CD4-positive, alpha-beta T cell treated with Interleukin-15 for 1 hour (primary cell): ENCODE data around the gene DDX24.

Experiments
- DNase-seq: peaks from one replicate; pipeline ENCODE4 v3.0.0-alpha.2; 2020

The DDX24 gene

DNA sequence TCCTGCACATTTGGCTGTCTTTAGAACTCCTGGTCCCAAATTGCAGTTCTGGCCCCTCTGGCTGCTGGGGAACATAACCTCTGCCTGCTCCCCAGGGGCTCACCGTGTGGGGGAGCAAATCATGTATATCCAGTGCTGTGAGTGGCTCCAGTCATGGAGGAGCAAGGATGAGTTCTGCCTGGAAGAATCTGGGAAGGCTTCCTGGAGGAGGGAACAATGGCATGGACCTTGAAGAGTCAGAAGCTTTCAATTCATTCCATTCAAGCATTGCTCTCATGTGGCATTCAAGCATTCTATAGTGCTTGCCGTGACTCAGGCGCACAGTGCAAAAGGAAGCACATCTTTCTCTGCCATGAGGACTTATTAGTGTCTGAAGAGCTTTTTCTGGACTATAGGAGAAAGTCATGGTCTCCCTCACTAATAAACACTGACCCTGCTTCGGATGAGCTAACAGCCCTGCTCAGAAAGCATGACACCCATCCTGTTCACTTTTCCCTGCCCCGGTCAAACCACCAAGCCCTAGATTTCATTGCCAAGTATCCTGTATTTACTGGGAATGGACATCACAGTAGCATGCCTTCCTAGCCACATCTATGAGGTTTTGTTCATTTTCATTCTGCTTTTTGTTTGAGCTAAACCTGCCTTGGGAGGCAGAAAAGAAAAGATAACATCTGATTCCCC is 33.0 kb upstream of the DDX24 start:
- no peak for DNase-seq

- no peak for DNase-seq
Measured at GRCh38 chr14:94113490-94113889, 32.5 kb upstream of the DDX24 start.

DNA sequence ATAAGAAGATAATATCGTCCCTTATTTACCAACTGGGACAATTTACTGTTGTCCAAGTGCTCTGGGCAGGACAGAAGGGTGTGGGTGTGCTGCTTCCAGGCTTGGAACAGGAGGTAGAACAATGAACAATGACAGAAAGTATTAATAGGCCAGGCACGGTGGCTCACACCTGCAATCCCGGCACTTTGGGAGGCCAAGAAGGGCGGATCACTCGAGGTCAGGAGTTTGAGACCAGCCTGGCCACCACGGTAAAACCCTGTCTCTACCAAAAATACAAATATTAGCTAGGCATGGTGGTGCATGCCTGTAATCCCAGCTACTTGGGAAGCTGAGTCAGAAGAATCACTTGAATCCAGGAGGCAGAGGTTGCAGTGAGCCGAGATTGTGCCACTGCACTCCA is 32.1 kb upstream of the DDX24 start:
- no peak for DNase-seq

DNA sequence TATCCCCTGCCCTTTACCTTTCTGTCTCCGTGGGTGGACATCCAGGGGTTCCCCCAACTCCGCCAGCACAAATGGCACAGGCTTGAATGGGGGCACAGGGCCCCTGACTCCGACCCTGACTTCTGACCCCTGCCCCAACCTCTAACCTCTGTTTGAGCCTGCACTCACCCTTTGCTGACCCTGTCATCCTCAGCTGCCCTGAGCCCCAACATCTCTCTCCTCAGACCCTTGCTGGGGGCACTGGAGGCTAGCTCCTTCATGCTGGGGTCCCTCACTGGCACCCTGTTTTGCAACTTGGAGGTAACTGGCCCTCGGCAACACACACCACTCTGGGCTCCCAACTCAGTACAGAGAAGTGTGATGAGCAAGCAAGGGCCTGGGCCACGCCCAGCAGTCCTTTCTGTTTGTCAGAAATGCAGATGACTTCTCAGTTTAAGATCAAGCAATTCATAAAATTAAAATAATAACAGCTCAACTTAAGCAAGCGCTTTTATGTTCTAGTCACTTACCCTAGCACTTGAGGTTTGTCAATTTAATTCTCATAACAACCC is 31.6 kb upstream of the DDX24 start:
- no peak for DNase-seq

- no peak for DNase-seq
Measured at GRCh38 chr14:94111276-94112095, 30.5 kb upstream of the DDX24 start.

GRCh38 chr14:94110552-94111181 is 29.7 kb upstream of the DDX24 start, which contains the start of gene IFI27:
Gene IFI27, plus strand, starts transcription at chr14:94110736.
- DNase-seq = no peak

- no peak for DNase-seq
Measured at GRCh38 chr14:94109915-94110250, 28.9 kb upstream of the DDX24 start.

GRCh38 chr14:94104731-94105130 is 23.7 kb upstream of the DDX24 start:
- no peak for DNase-seq

DNA sequence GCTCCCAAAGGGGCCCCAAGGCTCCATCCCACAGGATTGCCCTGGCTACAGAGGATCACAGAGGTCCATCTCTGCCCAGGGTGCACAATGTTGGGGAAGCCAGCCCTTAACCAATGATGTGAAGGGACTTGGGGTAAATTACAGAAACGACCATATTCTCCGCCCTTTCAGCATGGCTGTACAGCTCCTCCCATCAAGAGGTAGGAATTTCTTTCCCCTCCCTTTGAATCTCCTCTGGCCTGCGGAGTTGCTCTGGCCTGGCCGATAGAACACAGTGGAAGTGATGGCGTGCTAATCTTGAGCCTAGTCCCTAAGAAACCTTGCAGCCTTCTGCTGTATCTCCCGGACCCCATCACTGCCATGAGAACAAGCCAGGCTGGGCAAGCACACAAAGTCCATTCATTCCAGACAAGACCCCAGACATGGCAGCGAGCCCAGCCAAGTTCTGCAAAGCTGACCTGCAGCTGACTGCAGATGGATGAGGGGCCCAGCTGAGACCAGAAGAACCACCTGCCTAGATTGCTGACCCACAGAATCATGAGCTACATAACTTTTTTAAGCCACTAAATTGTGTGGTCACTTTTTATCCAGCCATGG is 22.6 kb upstream of the DDX24 start:
- no peak for DNase-seq

DNA sequence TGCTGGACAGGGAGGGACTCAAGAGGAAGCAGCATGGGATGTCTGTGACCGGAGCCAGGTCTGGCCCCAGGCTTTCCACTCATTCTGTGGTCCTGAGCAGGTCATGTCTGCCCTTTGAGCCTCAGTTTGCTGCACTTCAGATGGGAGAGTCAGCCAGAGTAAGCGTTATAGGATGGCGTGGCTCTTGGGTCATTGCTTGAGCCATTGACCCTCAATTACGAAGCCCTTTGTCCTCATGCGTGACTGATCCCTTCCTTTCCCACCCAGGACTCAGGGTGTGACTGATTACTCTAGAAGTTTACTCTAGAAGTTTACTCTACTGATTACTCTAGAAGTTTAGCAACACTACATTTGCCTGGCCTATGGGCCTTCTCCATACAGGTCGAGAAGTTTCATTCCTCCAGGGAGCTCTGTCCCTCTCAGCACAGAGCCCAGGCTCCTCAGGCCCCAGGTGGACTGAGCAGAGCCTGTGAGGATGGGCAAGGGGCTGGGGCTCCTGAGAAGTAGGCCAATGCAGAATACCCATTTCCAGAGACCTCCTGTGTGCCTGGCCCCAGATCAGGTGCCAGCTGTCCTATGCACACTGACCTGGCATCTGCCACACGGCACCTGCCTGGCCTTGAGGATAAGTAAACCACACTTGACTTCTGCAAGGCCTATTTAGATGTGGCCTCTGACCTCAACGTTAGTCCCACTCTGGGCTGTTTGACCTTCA is 21.9 kb upstream of the DDX24 start:
- DNase-seq = no peak

GRCh38 chr14:94101748-94102147 is 20.7 kb upstream of the DDX24 start:
- no peak for DNase-seq

DNA sequence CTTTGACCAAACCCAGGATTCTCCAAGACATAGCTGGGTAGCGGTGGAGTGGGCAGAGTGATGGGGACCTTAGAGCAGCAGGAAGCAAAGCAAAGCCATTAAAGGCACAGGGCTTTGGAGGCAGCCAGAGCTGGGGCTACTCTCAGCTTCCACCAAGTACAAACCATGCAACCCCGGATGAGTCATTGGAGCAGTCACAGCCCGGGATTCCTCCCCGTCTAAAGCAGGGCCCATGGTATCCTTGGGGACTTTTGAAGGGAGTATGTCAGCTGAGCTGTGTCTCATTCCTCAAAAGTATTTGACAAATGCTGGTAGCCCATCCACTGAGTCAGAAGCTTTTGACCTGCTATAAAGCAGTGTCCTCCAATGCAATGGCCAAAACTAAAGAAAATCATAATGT is 19.8 kb upstream of the DDX24 start:
- no peak for DNase-seq

GRCh38 chr14:94099006-94099405 is 18.0 kb upstream of the DDX24 start:
- DNase-seq = no peak

DNA sequence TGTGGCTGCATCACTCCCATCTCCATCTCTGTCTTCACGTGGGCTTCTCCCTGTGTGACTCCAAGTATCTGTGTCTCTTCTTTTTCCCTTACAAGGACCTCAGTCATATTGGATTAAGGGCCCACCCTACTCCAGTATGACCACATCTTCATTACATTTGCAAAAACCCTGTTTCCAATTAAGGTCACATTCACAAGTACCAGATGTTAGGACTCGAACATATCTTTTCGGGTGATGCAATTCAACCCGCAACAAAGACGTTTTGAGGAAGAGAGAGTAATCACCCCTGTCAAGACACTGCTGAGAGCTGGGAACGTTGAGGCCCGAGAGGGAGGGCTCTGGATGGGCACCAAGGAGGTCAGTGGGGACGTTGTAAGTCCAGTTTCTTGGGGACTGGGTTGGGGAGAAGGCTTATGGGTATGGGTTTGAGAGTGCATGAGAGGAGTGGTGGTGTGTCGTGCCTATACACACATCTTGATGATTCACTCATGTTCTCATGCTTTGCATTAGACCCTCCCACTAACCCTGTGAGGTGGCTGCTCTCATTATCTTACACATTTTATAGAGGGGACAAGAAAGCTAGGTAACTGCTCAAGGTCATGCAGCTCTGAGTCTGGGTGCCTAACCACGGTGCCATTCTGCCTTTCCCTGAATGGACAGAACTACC is 17.5 kb upstream of the DDX24 start:
- no peak for DNase-seq

DNA sequence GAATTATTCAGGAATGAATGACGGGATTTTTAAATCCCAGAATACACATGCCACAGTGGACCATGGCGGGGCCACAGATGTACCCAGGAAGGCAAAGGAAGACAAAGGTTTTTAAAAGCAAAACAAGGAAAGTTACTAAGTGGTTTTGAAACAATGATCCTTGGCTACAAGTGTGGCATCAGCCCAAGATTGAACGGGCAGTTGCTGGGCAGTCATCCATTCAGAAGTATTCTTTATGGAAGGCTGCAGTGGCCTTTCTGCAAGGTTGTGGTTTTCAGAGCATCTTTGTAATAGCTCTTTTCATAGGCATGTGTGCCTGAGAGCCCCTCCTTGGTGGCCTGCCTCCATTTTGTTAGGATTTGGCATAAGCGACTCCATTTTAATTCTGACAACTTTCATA is 16.1 kb upstream of the DDX24 start:
- no peak for DNase-seq

GRCh38 chr14:94093418-94093817 is 12.4 kb upstream of the DDX24 start:
- no peak for DNase-seq

- no peak for DNase-seq
Measured at GRCh38 chr14:94089479-94089878, 8.5 kb upstream of the DDX24 start.

- no peak for DNase-seq
Measured at GRCh38 chr14:94088516-94088915, 7.5 kb upstream of the DDX24 start.

DNA sequence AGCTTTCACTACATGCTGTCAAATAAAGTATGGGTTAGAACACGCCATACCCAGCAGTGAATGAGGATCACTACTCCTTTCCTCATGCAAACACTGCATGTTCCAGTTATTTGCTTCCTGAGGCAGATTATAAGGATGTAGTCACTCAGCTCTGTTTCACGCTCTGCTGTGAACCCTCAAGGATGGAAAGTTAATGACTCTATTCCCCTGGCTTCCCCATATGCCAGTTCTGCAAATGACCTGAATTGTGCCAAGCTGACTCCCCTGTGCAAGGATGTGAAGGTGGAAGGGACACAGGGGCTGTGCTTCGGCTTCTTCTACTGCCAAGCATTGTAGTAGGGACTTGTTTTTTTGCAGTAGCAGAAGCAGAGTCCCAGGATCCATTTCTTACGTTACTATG is 6.9 kb upstream of the DDX24 start:
- DNase-seq = no peak

GRCh38 chr14:94081386-94081820 is 401 bp upstream of the DDX24 start:
- no peak for DNase-seq

GRCh38 chr14:94079891-94080620 is 946 bp downstream of the DDX24 start:
- no peak for DNase-seq
